HG02623 (cell line): ENCODE data around the gene APOBEC3C.
"Not testable (repeated sequence)": the region's sequence is repeated elsewhere in the genome, so short reads cannot be mapped to it uniquely, and the experiment has no call there.

Source experiments
- ATAC-seq: cut with Tn5 transposase; IDR thresholded peaks from one replicate; pipeline ENCODE4 v1.9.1; 2021; ENCODE audit warnings: moderate library complexity; ENCODE audit not compliant: unreplicated experiment

The APOBEC3C gene

DNA sequence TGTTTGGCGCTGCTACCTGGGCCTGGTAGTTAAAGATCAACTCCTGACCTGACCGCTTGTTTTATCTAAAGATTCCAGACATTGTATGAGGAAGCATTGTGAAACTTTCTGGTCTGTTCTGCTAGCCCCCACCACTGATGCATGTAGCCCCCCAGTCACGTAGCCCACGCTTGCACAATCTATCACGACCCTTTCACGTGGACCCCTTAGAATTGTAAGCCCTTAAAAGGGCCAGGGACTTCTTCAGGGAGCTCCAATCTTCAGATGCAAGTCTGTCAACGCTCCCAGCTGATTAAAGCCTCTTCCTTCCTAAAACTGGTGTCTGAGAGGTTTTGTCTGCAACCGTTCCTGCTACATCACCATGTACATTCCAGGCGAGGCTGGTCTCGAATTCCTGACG lies 41.6 kb downstream of the APOBEC3C start:
- no peak for ATAC-seq

DNA sequence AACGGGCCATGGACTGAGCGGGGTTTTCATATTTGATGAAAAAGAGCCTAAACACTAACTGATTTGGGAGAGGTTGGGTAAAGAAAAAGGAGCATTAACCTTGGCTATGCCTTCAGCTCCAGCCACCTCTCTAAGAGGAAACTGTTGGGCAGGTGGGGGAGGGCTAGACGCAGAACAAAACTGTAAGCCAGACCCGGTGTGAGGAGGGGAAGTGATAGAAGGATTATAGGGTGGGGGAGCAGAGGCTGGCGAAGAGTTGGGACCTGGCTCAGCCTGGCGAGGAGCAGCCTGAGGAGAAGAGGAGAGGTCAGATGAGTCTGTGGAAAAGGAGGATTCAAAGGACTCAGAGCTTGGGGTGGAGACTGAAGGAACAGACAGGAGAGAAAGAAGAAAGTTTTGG lies 47.2 kb downstream of the APOBEC3C start:
- not testable (repeated sequence) for ATAC-seq

DNA sequence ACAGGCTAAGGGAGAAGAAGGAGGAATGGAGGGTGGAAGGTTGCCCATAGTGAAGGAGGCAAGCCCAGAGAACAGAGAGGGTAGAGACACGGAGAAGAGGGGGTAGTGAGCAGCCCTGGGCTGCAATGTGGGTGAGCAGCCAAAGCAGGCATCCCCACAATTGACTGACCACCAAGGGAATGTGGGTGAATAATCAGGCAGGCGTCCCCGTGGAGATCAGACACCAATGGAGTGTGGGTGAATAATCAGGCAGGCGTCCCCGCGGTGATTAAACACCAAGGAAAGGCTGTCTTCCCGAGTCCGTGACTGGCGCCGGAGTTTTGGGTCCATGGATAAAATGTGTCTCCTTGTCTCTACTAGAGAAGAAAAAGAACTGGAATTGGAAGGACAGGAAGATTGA lies 47.9 kb downstream of the APOBEC3C start:
- ATAC-seq, result not testable (repeated sequence)

DNA sequence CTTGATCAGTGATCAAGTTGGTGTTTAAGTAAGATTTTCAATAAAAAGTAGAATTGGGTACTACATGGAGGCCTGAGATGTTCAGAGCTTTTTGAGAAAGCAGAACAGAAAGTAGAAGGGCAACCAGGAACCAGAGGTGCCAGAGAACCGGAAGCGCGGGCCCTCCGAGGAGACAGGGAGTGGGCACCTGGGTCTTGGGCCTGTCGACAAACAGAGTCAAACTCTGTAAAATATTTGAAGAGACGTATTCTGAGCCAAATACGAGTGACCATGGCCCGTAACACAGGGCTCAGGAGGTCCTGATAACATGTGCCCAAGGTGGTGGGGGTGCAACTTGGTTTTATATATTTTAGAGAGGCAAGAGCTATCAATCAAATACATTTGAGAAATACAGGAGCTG lies 49.8 kb downstream of the APOBEC3C start:
- ATAC-seq, result not testable (repeated sequence)

DNA sequence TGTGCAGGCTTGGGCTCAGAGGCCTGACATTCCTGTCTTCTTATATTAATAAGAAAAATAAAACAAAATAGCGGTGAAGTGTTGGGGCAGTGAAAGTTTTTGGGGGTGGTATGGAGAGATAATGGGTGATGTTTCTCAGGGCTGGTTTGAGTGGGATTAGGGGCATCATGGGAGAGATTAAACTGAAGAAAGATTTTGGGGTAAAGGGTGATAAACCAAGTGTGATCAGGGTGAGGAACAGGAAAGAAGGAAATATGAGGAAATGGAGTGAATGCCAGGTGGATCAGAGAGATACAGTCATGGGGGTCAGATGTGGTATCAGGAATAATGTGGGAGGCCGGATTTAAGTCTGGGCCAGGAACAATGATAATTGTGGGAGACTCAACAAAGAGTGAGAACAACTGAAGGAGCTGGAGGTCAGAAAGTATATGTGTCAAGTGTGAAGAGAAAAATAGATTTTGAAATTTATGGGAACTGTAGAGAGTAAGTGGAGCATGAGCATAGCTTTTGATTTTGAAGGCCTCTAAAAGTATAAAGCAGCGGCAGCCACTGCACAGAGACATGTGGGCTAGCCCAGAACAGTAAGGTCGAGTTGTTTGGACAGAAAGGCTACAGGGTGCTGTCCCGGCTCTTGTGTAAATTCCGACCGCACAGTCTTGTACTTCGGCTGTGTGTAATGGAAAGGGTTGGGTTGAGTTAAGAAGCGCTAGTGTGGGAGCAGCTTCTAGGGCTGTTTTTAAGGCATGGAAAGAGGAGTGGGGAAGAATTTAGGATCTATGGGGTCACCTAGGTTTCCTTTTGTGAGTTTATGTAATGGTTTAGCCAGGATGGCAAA lies 52.6 kb downstream of the APOBEC3C start:
- ATAC-seq, result not testable (repeated sequence)

DNA sequence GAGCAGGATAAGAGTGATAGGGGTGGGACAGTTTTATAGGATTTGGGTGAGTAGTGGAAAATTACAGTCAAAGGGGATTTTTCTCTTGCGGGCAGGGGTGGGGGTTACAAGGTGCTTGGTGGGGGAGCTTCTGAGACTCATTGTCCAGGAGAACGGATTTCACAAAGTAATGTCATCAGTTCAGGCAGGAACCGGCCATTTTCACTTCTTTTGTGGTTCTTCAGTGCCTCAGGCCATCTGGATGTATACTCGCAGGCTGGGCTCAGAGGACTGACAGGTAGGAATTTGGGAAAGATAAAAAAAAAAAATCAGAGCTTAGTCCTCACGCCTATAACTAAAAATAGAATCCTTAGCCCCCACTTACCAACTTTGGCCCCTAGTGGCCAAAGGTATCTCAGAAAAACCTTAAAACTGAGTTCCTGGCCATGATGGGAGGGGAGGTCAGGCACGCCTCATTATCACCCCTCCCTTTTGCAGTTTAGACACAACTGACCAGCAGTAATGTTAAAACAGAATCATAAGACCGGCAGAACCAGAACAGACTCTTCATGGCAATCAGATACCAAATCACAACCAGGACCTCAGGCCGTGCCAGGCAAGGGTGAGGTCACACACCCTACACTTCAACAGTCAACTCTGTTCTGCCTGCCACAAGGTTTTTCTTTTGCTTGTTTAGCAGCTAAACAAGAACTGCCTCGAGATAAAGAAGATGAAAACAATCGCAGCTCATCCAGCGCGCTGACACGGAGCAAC lies 54.2 kb downstream of the APOBEC3C start:
- ATAC-seq, result no peak
